ENCODE measurements around the gene TMEM170B.

DNA sequence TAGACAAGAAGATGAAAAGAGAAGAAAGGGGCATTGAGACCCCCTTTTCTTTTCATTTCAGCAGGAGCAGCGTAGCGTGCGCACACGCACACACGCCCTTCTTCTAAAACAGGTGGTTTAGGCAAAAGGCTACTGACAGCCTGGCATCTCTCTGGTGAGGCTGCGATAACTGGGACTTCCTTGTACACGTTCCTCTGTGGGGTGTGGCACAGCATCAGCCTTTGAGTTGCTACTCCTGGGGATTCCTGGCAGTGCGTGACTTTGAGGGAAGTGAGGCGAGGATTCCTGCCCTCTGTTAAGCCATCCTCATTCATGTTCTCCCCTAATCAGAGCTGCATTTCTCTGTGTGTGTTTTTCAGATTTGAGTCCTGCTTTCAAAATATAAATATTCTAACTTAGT is 94.7 kb downstream of the TMEM170B start:
- TF ChIP-seq CTCF (IDR thresholded peaks at IDR 0.05; ENCODE audit: low read depth, low read length) (no peak), EZH2phosphoT487 (IDR thresholded peaks at IDR 0.05; ENCODE audit: low read depth) (no peak)

Measured in OCI-LY3 (cell line).